Bronchial epithelial cell (primary cell): ENCODE measurements around the gene DENND5A. TPM values are rescaled to one million over a fixed set of nuclear protein-coding genes. Genes with fewer than 3 reads are reported as not detected.

ENCODE experiments used
- DNase-seq: peaks from one replicate; pipeline ENCODE4 v3.0.0-alpha.2; 2010; ENCODE audit warnings: low read depth
- FAIRE-seq: peaks from 2 replicates; lab custom pipeline; 2011; peaks lifted over from hg19 to GRCh38; lab: Jason Lieb, UNC
- H3K27me3 ChIP-seq: 2 replicates; pipeline ENCODE4 v1.5.1; 2011; ENCODE audit warnings: low read length; ENCODE audit not compliant: control insufficient read depth, insufficient read depth
- H3K36me3 ChIP-seq: 2 replicates; pipeline ENCODE4 v1.5.1; 2011; ENCODE audit warnings: low read length; ENCODE audit not compliant: control insufficient read depth, insufficient read depth
- H3K4me3 ChIP-seq: 2 replicates; pipeline ENCODE4 v1.5.1; 2011; ENCODE audit warnings: mild to moderate bottlenecking, low read depth, low read length, control low read depth
- CTCF ChIP-seq: IDR thresholded peaks from 2 replicates; pipeline ENCODE4 v1.5.1; 2011; ENCODE audit warnings: mild to moderate bottlenecking, moderate library complexity, low read length, control low read depth, inconsistent platforms; ENCODE audit not compliant: insufficient read depth, severe bottlenecking
- total RNA-seq: library from RNA; depleted of rRNA; stranded (reverse); fragments of >200 nt; gene quantifications from 2 replicates; pipeline ENCODE4 v1.2.1, GENCODE V29; 2014

The DENND5A gene
- total RNA-seq, 1 donor from 2014 or later: 22.6 TPM

DNA sequence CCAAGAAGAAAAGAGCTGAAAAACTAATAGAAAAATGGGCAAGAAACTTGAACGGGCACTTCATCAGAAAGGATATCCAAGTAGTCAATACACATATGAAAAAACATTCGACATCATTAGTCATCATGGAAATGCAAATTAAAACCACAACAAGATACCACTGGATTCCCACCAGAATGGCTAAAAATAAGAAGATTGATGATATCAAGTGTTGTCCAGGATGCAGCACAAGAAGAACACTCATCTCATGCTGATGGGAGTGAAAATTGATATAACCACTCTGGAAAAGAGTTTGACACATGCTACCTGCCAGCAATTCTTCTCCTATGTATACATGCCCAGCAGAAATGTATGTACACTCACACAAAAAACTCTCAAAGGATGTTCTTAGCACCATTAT is 146.9 kb downstream of the DENND5A start:
- no peaks in the 10 kb centered on the region for H3K27me3 ChIP-seq
- TF ChIP-seq CTCF: no peak
- DNase-seq (peak; percentile 2), FAIRE-seq (no peak)
- no peak overlapping the region for H3K4me3 ChIP-seq
- H3K36me3 ChIP-seq: no peaks in the 10 kb centered on the region

- no peak for FAIRE-seq
- TF ChIP-seq CTCF: no peak
- DNase-seq: no peak
- Histone ChIP-seq H3K36me3 (no peaks in the 10 kb centered on the region), H3K27me3 (no peaks in the 10 kb centered on the region), H3K4me3 (no peak overlapping the region)
Observed at GRCh38 chr11:9112075-9112474, 153.1 kb downstream of the DENND5A start.

- Histone ChIP-seq H3K36me3 (no peaks in the 10 kb centered on the region), H3K4me3 (no peak overlapping the region), H3K27me3 (no peaks in the 10 kb centered on the region)
- no peak for TF ChIP-seq CTCF
- DNase-seq (peak; percentile 48), FAIRE-seq (no peak)
Observed at GRCh38 chr11:9109858-9110731, 155.1 kb downstream of the DENND5A start.

GRCh38 chr11:9104580-9104979 is 160.6 kb downstream of the DENND5A start:
- no peak for DNase-seq
- TF ChIP-seq CTCF: no peak
- Histone ChIP-seq H3K36me3 (no peaks in the 10 kb centered on the region), H3K27me3 (no peaks in the 10 kb centered on the region), H3K4me3 (no peak overlapping the region)
- no peak for FAIRE-seq

- FAIRE-seq (no peak), DNase-seq (no peak)
- no peak overlapping the region for H3K4me3 ChIP-seq
- no peaks in the 10 kb centered on the region for H3K27me3 ChIP-seq
- no peaks in the 10 kb centered on the region for H3K36me3 ChIP-seq
- TF ChIP-seq CTCF: no peak
Observed at GRCh38 chr11:9103542-9104276, 161.4 kb downstream of the DENND5A start.
